Activated CD4-positive, alpha-beta T cell treated with anti-CD3 and anti-CD28 coated beads, Interleukin-2, amount 50 U/mL, for 1 hour (primary cell): Measurements from ENCODE around the gene CD9.

ENCODE experiments used
- DNase-seq: peaks from one replicate; pipeline ENCODE4 v3.0.0-alpha.2; 2020

CD9 gene

DNA sequence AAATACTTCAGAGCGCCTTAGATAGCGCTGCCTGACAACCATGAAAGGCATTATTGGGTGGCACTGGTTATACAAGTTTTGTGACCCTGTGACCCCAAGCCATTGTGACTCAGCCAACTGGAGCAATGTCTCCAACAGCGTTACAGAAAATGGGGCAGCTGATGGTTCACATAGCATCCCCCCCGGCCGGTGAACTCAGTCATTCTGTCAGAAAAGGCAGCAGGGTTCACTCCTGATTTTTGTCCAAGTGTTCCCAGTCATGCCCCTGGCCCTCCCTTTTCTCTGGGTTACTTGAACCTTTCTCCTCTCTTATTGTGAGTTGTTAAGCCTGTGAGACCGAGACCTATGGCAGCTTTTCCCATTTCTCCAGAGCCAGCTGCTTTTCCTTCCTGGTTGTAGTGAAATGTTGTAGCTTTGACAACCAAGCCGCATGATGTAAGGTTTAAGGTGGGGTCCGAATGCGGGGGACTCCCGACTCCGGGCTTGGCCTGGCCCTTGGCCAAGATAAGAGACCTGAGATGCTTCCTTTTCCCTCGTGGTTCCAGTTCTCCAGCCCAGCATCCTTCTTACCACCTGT, 22.0 kb downstream of the CD9 start:
- DNase-seq = no peak

- DNase-seq = no peak
Observed at GRCh38 chr12:6223545-6223944, 23.3 kb downstream of the CD9 start.

- no peak for DNase-seq
Observed at GRCh38 chr12:6224550-6224949, 24.4 kb downstream of the CD9 start.

- DNase-seq = no peak
Observed at GRCh38 chr12:6225630-6226001, 25.4 kb downstream of the CD9 start.

GRCh38 chr12:6226002-6226678, 25.9 kb downstream of the CD9 start:
- no peak for DNase-seq

GRCh38 chr12:6226679-6227051, 26.5 kb downstream of the CD9 start:
- DNase-seq = no peak

DNA sequence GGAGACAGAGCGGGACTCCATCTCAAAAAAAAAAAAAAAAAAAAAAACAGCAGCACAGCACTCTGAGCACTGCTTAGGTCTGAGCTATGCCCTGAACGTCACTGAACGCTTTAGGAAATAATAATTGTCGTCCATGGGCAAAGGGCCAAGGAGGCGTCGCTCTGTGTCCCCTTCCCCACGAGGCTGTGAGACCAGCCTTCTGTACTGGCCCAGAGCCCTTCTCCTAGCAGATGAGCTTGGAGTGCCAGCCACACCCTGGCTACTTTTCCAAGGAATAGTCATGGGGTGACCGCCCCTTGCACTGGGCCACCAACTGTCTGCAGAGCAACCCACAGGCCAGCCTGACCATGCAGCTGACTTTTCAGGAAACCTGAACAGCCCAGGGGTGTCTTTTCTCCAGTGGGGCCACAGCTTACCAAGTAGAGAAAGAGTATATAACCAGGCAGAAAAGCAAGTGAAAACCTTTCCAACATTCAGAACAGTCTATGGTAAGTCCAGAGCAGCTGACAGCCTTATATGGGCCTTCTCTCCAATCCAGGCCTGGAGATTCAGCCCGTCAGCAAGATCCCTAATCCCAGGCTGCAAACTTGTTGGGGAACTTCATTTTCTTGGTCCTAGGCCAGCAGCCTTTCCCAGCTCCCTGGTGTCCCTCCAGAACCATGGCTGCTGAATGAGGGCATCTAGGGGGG, 28.5 kb downstream of the CD9 start:
- DNase-seq = no peak

DNA sequence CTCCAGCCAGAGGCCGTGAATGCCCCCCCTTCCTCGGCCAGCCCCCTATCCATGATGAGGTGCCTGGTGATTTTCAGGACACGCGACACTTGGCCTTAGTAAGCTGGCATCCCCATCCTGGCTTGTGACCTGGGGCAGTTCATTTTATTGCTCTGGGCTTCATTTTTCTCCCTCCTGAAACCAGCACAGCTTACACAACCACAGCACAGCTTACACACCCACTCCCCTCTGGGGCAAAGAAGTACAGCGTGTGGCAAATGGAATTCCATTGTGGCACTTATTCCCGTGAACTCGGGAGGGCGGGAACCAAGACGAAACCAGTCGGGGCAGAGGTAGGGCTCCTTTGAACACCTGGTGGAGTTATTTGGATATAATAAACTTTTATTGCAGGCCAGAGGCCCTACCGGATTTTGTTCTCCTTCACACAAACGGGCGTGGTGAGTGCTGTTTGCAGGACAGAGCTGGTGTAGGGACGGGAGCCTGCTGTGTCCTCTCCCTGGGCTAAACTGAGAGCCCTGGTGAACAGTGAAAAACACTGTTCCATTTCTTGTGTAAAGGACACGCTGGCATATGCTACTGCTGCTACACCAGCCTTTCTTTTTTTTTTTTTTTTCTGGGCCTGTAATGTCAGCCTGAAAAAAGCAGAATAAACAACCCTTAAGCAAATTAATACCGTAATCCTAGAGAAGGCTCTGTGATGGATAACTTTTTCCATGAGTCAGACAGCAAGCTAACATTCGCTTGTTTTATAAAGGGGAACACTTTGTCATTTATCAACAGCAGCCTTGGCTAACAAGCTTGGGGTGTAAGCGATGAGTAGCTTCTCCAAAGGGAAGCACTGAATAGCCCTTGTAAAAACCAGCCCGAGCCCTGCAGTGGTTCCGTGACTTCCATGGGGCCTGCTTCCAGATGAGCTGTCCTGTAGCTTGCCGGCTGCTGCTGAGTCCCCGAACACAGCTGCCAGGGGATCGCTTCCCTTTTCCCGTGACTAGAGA, 29.3 kb downstream of the CD9 start:
- DNase-seq = no peak

GRCh38 chr12:6230321-6231110, 30.3 kb downstream of the CD9 start:
- DNase-seq = peak; percentile 57

GRCh38 chr12:6231359-6232268, 31.4 kb downstream of the CD9 start:
- no peak for DNase-seq

GRCh38 chr12:6233121-6233971, 33.1 kb downstream of the CD9 start:
- DNase-seq = no peak

DNA sequence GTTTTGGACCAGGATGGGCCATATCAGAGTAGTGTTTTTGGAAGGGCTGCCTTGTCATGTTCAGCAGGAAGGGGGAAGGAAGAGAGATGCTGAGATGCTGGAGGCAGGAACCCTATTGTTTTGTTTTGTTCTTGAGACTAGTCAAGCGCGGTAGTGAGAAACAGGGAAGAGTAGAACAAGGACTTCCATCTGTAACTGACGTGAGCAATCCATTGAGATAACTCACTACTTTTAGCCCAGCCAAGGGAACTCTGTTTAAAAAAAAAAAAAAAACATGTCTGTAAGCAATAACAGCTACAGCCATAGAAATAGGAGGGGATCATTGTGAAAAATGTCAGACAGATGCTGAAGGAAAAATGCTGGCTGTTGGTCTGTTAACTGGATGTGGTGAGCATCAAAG, 34.0 kb downstream of the CD9 start:
- DNase-seq = no peak

DNA sequence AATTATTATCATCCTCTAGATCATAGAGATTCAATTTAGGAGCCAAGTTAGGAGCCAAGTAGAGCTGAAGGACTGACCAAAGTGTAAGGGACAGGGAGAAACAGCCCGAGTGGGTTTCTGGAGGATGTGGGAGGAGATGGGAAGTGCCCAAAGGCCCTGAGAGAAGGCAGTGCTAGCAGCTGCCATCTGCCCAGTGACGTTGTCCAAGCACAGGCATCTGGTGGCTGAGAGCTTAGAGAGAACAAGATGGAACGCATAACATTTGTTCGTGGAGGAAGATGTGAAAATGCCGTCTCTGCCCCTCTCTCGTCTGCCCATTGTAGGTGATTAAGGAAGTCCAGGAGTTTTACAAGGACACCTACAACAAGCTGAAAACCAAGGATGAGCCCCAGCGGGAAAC, 34.7 kb downstream of the CD9 start:
- no peak for DNase-seq

DNA sequence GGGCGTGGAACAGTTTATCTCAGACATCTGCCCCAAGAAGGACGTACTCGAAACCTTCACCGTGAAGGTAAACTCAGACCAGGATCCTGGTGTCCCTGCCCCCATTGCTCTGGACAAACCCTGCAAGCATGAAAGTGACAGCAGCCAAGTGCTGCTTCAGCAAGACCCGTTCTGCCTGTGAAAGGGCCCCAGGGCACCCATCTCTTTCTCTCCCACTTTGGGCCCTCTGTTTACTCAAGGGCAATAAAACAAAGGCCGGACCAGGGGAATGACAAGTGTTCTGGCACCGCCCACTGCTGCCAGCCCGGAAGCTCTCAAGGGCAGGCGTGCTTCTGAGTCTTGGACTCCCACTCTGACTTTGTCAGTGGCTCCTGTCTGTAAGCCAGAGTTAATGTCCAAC, 35.3 kb downstream of the CD9 start:
- DNase-seq = no peak

GRCh38 chr12:6235906-6236640, 35.9 kb downstream of the CD9 start:
- no peak for DNase-seq

DNA sequence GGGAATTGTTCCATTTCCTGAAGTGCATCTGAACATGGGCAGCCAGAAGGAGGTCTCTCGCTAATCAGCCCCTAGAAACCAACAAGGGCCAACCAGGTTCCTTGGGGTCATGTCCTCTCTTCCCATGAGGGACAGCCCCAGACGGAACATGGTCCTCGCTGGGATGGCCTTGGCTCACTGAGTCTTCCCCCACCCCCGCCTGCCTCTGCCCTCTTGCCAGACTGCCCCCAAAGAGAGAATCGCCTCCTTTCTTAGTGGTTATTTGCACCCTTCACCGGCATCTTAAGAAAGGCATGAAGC, 36.4 kb downstream of the CD9 start:
- DNase-seq = no peak

DNA sequence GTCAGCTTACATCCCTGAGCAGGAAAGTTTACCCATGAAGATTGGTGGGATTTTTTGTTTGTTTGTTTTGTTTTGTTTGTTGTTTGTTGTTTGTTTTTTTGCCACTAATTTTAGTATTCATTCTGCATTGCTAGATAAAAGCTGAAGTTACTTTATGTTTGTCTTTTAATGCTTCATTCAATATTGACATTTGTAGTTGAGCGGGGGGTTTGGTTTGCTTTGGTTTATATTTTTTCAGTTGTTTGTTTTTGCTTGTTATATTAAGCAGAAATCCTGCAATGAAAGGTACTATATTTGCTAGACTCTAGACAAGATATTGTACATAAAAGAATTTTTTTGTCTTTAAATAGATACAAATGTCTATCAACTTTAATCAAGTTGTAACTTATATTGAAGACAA, 37.6 kb downstream of the CD9 start:
- DNase-seq = no peak

DNA sequence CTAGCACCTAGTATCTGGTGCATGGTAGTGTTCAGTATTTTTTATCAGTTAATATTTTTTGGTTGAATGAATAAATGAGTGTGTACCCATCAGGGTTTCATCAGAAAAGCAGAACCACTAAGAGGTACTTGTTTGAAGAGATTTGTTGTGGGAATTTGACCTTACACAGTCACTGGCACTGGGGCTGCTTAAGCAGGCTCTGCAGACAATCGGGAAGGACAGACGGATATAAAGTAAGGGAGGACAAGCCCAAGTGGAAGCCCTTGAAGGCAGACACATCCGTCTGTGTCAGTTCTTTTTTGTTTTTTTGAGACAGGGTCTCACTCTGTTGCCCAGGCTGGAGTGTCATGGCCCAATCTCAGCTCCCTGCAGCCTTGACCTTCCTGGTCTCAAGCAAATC, 38.7 kb downstream of the CD9 start:
- DNase-seq = no peak

GRCh38 chr12:6241495-6241894, 41.3 kb downstream of the CD9 start:
- no peak for DNase-seq

DNA sequence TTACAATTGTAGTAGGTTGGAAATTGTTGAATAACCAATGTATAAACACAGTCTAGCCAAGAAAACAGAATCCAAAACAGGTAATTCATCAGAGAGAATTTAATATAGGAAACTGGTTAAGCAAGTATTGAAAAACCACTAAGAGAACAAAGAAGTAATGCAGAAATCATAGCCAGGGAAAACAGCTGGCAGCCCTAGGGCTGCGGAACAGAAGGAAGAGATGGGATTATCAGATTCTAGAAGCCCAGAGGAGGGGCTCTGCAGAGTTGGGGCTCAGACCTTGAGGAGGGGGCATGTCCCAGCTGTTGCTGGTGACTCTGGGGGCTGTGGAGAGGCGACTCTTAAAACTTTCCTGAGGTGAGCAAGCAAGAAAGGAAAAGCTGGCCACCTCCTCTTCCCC, 49.4 kb downstream of the CD9 start:
- DNase-seq = no peak
